ENCODE data around the gene SLC25A53. TPM values are rescaled to one million over a fixed set of nuclear protein-coding genes. Genes with fewer than 3 reads are reported as not detected.

SLC25A53 gene
- total RNA-seq, 4 donors from 2014 or later = 1.7 to 19.5 (median 5.0) TPM

DNA sequence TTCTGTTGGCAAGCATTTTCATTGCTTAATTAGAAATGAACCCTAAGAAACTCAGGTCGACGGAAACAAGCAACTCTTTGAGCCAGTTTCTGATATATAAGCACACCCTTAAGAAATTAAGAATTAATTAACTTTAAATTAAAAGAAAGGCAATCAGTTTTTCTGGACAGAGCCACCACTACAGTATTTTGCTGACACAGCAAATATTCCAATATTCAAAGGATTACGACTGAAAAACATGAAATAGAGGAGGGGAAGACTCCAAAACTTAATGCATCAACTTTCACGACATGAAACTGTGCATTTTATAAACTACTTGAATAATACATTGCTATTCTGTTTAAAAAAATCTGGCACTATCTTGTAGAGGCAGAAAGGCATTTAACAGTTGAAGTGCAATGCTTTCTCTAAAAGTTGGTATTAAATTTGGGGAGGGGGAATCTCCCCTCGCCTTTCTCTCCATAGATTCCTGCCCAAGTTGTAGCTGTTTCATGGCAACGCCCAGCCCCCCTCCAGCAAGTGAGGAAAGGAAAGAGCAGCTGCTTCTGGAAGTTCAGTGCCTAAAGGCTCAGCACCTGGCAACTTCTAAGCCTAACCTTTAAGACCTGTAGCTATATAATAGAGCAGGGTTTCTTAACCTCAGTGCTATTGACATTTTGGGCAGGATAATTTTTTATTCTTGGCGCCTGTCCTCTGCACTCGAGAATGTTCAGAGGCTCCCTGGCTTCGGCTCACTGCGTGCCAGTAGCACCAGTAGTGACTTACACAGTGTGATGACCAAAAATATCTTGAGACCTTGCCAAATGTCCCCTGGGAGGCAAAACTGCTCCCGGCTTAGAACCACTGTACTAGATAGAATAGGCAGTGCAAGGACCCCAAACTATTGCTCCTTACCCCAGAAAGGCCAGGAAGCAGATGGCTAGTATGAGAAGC is 51.2 kb downstream of the SLC25A53 start:
- Histone ChIP-seq H3K9me3 (no peaks in the 10 kb centered on the region), H3K27me3 (no peaks in the 10 kb centered on the region), H3K27ac (no peak overlapping the region), H3K36me3 (no peaks in the 10 kb centered on the region), H3K4me3 (no peak overlapping the region), H3K4me1 (no peaks in the 10 kb centered on the region)
- intact Hi-C loops (cut with DNase I) = no loop called here
- TF ChIP-seq CTCF (IDR thresholded peaks at IDR 0.05) = no peak
- no peak for TF ChIP-seq POLR2A (IDR thresholded peaks at IDR 0.05)
- 57 to 74% methylated on average over 5 to 6 of the region's 11 CpGs for WGBS, 2 donors
- DNase-seq = no peak

DNA sequence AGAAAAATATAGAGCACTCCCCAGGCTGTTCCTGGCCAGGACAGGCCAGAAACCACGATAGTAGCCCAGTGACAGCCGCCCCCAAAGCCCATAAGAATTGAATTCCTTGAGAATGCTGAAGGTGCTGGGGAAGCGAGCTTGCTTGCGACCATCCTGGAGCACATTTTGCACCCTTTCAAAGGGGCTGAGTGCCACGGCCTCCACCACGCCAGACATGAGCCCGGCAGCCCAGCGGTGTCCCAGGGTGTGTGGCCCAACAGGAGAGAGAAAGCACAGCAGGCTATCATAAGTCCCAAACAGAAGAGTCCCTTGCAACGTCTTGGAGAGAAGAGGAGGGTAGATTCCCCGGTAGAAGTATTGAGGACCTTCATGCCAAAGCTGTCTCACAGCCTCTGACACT is 52.1 kb downstream of the SLC25A53 start:
- no peaks in the 10 kb centered on the region for H3K36me3 ChIP-seq
- WGBS, 2 donors = 75 to 100% methylated on average over 1 to 6 of the region's 10 CpGs
- no peak for DNase-seq
- no peak overlapping the region for H3K27ac ChIP-seq
- H3K4me1 ChIP-seq = no peaks in the 10 kb centered on the region
- H3K9me3 ChIP-seq = no peaks in the 10 kb centered on the region
- intact Hi-C loops (cut with DNase I) = no loop called here
- TF ChIP-seq CTCF (IDR thresholded peaks at IDR 0.05) (no peak), POLR2A (IDR thresholded peaks at IDR 0.05) (no peak)
- H3K4me3 ChIP-seq = no peak overlapping the region
- no peaks in the 10 kb centered on the region for H3K27me3 ChIP-seq

DNA sequence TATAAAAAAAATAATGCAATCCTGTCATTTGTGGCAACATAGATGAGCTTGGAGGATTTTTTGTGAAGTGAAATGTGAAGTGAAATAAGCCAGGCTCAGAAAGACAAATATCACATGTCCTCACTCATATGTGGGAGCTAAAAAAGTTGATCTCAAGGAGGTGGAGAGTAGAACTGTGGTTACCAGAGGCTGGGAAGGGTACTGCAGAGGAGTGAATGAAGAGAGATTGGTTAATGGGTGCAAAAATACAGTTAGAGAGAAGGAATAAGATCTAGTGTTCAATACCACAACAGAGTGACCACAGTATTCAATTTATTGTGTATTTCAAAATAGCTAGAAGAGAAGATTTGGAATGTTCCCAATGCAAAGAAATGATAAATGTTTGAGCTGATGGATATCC is 57.9 kb downstream of the SLC25A53 start:
- intact Hi-C loops (cut with DNase I) = no loop called here
- no peak overlapping the region for H3K4me3 ChIP-seq

GRCh38 chrX:104098151-104098808 is 58.5 kb downstream of the SLC25A53 start:
- TF ChIP-seq POLR2A (IDR thresholded peaks at IDR 0.05) (no peak), CTCF (IDR thresholded peaks at IDR 0.05) (peak; percentile 50 to 69 (median 58))
- Histone ChIP-seq H3K4me1 (no peaks in the 10 kb centered on the region), H3K36me3 (no peaks in the 10 kb centered on the region), H3K9me3 (no peaks in the 10 kb centered on the region), H3K27me3 (no peaks in the 10 kb centered on the region), H3K4me3 (no peak overlapping the region), H3K27ac (no peak overlapping the region)
- intact Hi-C loops (cut with DNase I) = no loop called here
- 0 to 5% methylated on average over 3 to 4 of the region's 4 CpGs for WGBS, 2 donors
- no peak for DNase-seq

More for the DNA sequence above, 57.9 kb downstream of the SLC25A53 start:
- Histone ChIP-seq H3K27ac (no peak overlapping the region), H3K36me3 (no peaks in the 10 kb centered on the region), H3K27me3 (no peaks in the 10 kb centered on the region), H3K4me1 (no peaks in the 10 kb centered on the region), H3K9me3 (no peaks in the 10 kb centered on the region)
- TF ChIP-seq CTCF (IDR thresholded peaks at IDR 0.05) (no peak), POLR2A (IDR thresholded peaks at IDR 0.05) (no peak)
- no peak for DNase-seq

DNA sequence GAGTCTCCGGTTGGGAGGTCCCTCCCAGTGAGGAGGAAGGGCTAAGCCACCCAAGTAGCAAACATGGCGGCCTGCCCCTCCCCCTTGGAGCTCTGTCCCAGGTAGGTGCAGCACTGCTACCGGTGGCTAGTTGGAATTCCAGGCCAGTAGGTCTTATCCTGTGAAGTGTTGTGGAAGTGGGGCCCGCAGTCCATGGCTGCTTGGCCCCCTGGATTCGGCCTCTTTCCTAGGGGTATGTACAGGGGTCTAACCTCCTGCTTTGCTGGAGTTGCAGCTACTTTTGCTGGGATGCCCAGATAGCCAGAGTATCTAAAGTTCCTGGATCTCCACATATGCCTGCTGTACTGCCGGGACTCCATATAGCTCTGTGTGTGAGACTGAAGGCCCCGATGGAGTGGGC is 70.9 kb downstream of the SLC25A53 start:
- Histone ChIP-seq H3K36me3 (no peaks in the 10 kb centered on the region), H3K4me3 (no peak overlapping the region), H3K4me1 (no peaks in the 10 kb centered on the region), H3K9me3 (no peaks in the 10 kb centered on the region), H3K27ac (no peak overlapping the region), H3K27me3 (peaks cover 0 to 2% (median 0%) of the 10 kb centered on the region in 4 donors)
- TF ChIP-seq CTCF (IDR thresholded peaks at IDR 0.05) (no peak), POLR2A (IDR thresholded peaks at IDR 0.05) (no peak)
- intact Hi-C loops (cut with DNase I) = no loop called here
- 83 to 100% methylated on average over 2 of the region's 7 CpGs for WGBS, 2 donors
- no peak for DNase-seq
